ENCODE data around the gene GABPB1.
A peak's percentile ranks its signal among the peaks of the same experiment; 100 is the strongest.
"Not testable (repeated sequence)": the region's sequence is repeated elsewhere in the genome, so short reads cannot be mapped to it uniquely, and the experiment has no call there.

The GABPB1 gene

GRCh38 chr15:50354838-50355618 is at the start of gene GABPB1:
GABPB1 (minus strand) TSS chr15:50355198; CDS start chr15:50309798, 45,400 bp downstream.
- DNase-seq (ENCODE audit: low spot score), result peak; percentile 91

DNA sequence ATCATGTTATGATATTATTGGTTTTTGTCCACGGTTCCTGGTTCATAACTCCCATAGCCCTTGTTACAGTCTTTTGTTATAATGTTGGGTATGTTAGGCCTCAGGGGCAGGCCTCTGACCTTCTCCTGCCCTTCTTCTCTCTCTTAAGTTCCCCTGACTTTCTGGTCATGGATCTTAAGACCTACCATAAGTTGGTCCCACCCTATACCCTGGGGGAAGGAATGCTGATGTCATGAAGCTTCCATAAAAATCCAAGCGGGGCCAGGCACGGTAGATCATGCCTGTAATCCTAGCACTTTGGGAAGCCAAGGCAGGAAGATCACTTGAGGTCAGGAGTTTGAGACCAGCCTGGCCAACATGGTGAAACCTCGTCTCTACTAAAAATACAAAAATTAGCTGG is 36.6 kb upstream of the GABPB1 start:
- not testable (repeated sequence) for DNase-seq (ENCODE audit: low spot score)

GRCh38 chr15:50390554-50391264 is 35.7 kb upstream of the GABPB1 start:
- DNase-seq (ENCODE audit: low spot score), result no peak

DNA sequence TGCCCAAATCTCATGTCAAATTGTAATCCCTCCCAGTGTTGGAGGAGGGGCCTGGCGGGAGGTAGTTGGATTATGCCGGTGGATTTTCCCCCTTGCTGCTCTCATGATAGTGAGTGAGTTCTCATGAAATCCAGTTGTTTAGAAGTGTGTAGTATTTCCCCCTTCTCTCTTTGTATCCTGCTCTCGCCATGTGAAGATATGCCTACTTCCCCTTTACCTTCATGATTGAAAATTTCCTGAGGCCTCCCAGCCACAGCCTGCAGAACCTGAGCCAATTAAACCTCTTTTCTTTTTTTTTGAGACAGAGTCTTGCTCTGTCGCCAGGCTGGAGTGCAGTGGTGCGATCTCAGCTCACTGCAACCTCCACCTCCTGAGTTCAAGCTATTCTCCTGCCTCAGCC is 27.4 kb upstream of the GABPB1 start:
- DNase-seq (ENCODE audit: low spot score), result not testable (repeated sequence)

GRCh38 chr15:50381438-50381837 is 26.4 kb upstream of the GABPB1 start:
- DNase-seq (ENCODE audit: low spot score), result no peak

DNA sequence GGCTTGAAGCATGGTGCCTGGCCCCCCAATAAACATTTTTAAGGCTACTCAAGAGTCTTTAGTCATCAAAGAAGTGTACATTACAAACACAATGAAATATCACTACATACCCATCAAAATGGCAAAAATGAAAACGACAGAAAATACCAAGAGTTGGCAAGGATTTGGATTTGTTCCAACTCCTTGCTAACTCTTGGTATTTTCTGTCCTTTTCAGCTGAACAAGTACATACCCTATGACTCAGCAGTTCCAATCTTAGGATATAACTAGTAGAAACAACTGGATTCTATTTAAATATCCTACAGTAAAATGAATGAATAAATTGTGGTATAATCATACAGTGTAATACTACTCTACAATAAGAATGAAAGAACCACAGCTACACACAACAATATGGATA is 25.1 kb upstream of the GABPB1 start:
- no peak for DNase-seq (ENCODE audit: low spot score)

- not testable (repeated sequence) for DNase-seq (ENCODE audit: low spot score)
Measured at GRCh38 chr15:50379413-50379812, 24.4 kb upstream of the GABPB1 start.

GRCh38 chr15:50378776-50379175 is 23.8 kb upstream of the GABPB1 start:
- DNase-seq (ENCODE audit: low spot score), result no peak

DNA sequence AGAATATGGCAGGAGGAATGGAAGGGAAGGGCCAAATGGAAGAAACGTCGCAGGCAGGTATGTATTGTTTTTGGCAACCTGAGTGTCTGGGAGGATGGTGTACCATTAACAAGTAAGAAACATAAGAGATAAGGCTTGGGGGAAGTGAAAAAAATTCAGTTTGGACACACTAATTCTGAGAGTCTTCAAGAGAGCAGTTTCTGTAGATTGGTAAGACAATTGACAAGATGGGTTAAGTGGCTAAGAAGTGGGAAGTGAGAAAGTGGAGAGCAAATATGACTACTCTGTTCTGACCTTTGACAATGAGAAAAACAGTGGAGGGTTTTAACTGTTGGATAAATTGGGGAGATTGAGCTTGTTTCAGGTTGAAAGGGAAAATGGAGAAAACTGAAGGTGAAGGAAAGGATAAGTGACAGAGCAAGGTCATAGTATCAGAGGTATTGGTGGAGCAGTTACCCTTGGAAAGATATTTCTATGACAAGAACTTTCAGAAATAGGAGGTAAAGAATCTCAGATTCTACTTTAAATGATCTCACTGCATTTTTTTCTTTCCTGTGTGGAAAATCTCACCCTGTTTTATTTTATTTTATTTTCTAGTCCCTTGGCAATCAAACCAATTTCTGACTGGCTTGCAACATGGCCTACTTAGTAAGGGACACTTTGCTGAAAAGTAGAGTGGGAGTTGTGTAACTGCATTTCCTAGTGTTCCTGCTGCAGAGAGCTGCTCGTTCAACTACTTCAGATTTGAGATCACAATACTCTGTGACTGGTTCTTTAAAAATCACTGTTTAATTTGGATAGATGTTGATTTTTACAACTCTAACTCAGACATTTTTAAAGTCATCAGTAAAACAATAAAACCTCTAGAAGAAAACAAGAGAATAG is 23.1 kb upstream of the GABPB1 start:
- no peak for DNase-seq (ENCODE audit: low spot score)

- not testable (repeated sequence) for DNase-seq (ENCODE audit: low spot score)
Measured at GRCh38 chr15:50369564-50369963, 14.6 kb upstream of the GABPB1 start.

- no peak for DNase-seq (ENCODE audit: low spot score)
Measured at GRCh38 chr15:50365971-50366370, 11.0 kb upstream of the GABPB1 start.

DNA sequence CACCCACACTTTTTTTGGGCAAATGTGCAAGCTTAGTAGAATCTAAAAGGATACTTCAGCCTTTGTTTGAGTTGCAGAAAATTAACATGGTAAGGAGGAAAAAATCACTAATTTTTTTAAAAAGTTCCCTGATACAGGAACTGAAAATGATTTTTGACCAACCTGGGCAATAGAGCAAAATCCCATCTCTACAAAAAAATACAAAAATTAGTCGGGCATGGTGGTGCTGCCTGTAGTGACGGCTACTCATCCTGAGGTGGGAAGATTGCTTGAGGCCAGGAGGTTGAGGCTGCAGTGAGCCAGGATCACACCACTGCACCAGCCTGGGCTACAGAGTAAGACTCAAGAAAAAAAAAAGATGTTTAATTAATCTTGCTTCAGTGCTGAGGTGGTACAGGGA is 10.6 kb upstream of the GABPB1 start:
- no peak for DNase-seq (ENCODE audit: low spot score)

DNA sequence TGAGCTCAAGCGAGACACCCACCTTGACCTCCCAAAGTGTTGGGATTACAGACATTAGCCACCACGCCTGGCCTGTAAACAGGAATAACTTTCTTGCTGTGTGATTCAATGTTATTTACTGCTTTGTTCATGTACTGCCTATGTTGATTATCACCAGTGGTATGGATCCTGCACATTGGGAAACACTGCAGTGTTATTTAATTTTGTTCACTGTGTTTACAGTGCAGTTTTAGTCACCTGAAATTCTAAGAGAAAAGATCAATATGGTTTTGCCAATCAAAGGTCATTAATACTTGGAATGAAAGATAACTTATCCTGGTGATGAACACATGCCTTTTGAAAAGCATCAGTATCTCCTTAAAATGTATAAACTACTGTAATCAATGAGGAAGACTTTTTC is 8.6 kb upstream of the GABPB1 start:
- DNase-seq (ENCODE audit: low spot score), result no peak

DNA sequence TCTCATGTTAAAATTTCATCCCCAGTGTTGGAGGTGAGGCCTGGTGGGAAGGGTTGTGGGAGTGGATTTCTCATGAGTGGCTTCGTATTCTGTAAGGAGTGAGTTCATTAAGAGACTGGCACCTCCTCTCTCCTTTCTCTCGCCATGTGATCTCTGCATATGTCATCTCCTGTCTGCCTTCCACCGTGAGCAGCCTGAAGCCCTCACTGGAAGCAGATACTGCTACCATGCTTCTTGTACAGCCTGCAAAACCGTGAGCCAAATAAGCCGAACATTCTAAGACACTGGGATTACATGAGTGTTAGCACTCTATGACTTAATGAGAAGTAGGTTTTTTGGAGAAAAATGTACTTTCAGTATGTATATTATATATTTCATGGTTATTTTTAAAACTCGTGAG is 6.8 kb upstream of the GABPB1 start:
- DNase-seq (ENCODE audit: low spot score), result no peak

DNA sequence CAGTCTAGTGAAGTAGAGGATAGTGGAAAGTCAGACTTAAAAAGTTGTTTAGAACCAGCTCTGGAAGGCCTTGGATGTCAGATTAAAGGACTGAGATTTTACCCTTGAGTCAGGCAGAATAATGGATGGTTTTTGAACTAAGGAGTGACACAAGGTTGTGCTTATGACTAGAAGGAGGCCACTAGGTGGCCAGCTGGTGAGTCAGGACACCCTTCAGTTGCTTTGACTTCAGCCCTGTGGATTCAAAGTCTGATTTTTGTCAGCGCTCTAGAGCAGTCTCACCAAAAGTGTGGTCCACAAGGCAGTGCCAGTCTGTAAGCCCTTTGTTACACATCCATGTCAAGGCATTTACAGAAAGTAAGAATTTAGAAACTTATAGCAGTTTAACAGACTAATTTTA is 3.8 kb upstream of the GABPB1 start:
- DNase-seq (ENCODE audit: low spot score), result peak; percentile 13

DNA sequence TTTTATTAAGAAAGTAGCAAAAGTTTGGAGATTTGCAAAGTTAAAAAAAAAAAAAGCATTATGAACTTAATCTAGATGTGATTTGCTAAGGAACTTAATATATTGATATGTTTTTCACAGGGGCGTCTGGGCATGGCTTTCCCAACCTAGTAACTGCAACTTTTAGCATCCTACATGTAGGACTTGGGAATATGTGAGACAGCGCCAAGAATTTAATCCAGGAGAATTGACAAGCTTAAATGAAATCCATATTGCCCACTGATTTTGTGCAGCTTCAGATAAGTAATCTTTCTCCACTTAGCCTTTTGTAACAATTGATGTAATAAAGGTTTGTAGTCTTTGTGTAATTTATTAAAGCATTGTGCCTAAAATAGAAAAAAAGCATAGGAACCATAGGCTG is 982 bp upstream of the GABPB1 start:
- no peak for DNase-seq (ENCODE audit: low spot score)

- DNase-seq (ENCODE audit: low spot score), result no peak
Measured at GRCh38 chr15:50355619-50355905, 564 bp upstream of the GABPB1 start.

DNA sequence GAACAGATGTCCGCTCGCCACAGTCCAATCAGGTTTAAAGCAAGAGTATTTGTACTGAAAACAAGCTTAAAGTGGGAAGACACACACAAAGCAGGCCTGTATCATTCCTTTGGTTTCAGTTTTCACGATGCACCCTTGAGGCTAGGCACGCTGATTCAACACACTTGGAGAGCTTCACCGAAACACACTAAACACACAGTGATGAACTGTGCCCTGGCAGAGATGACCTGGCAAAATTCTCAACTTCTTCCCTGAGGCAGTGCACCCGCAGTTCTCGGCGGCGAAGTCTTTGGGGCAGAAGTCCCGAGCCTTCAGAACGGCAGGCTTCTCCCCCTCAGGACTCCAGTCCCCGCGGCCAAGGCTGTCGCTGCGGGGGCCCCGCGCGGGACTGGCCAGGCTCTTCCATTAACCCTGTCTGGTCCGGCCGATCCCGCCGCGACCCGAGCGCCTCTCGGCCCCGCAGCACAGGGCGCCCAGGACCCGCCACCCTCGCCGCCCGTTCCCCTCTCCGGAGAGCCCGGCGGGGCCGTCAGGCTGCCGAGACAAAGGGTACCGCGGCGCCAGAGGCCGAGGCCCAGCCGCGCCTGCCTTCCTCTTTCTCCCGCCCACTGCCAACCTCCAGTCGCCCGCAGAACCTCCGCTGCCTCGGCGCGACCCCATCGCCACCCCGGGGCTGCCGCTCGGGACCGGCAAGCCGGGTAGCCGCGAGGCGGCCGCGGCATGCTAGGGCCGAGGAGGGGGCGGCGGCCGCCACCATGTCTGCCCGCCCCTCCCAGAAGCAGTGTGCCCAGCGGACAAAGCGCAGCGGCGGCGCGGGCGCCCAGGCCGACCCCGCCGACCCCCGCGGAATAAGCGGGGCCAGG is 792 bp downstream of the GABPB1 start:
- peak; percentile 38 for DNase-seq (ENCODE audit: low spot score)

GRCh38 chr15:50353251-50353974 is 1.6 kb downstream of the GABPB1 start:
- DNase-seq (ENCODE audit: low spot score), result peak; percentile 15

DNA sequence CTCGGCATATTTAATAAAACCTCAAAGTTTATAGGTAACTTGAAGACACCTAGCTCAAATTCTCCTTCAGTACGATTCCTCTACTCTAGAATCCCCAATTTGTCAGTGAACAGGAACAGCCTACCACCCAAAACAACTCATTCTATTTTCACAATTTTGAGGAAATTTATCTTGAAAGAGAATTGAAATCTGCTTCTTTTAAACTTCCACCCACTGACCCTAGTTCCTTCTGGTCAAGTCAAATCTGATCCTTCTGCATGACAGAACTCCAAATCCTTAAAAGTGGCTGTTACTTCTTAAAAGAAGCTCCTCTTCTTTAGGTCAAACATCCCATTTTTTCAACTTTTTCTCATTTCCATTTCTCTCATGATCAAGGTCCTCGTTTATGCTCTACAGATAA is 4.4 kb downstream of the GABPB1 start:
- no peak for DNase-seq (ENCODE audit: low spot score)

GRCh38 chr15:50345298-50345697 is 9.7 kb downstream of the GABPB1 start:
- DNase-seq (ENCODE audit: low spot score), result no peak

Measured in germinal center (tissue), 1 donor.